Left ventricle myocardium inferior (tissue), 1 donor: ENCODE data around the gene SPTLC1. TPM values are rescaled to one million over a fixed set of nuclear protein-coding genes. Genes with fewer than 3 reads are reported as not detected.
"Not testable (repeated sequence)": the region's sequence is repeated elsewhere in the genome, so short reads cannot be mapped to it uniquely, and the experiment has no call there.

Experiments
- DNase-seq: peaks from one replicate; pipeline ENCODE4 v3.0.0-alpha.2; 2020
- H3K27ac ChIP-seq: fragments of 200-600 bp; replicated peaks from 2 replicates; pipeline ENCODE4 v1.8.0; 2021
- H3K27me3 ChIP-seq: fragments of 200-600 bp; 2 replicates; pipeline ENCODE4 v1.8.0; 2021; ENCODE audit warnings: low read depth
- H3K36me3 ChIP-seq: fragments of 200-600 bp; 2 replicates; pipeline ENCODE4 v1.8.0; 2021
- H3K4me1 ChIP-seq: fragments of 200-600 bp; 2 replicates; pipeline ENCODE4 v1.8.0; 2021
- H3K4me3 ChIP-seq: fragments of 200-600 bp; 2 replicates; pipeline ENCODE4 v1.8.0; 2021; ENCODE audit warnings: mild to moderate bottlenecking, moderate library complexity
- H3K9me3 ChIP-seq: fragments of 200-600 bp; replicated peaks from 2 replicates; pipeline ENCODE4 v1.8.0; 2021
- intact Hi-C: fragments of 100-400 bp; cut with micrococcal nuclease; formaldehyde crosslinking; loops from one replicate; pipeline ENCODE4 v1.11.0; 2022
- total RNA-seq: library from RNA; stranded (reverse); fragmentation: NEBNext Ultra II Directional; extraction: Animal tissue kit (Norgen Biotek cat#: 25700); gene quantifications from one replicate; pipeline ENCODE4 v1.2.1, GENCODE V29; 2021
- TF ChIP-seq, protein P1 (sequence below): fragments of 200-600 bp; IDR thresholded peaks from 2 replicates; pipeline ENCODE4 v1.8.0; 2021; ENCODE audit warnings: antibody characterized with exemption, mild to moderate bottlenecking, borderline replicate concordance
- donor health status: DM: no; HTN: yes; CAD: no; lungs with severe emphysema.

SPTLC1 gene
- total RNA-seq, 1 donor from 2014 or later: 21.9 TPM

DNA sequence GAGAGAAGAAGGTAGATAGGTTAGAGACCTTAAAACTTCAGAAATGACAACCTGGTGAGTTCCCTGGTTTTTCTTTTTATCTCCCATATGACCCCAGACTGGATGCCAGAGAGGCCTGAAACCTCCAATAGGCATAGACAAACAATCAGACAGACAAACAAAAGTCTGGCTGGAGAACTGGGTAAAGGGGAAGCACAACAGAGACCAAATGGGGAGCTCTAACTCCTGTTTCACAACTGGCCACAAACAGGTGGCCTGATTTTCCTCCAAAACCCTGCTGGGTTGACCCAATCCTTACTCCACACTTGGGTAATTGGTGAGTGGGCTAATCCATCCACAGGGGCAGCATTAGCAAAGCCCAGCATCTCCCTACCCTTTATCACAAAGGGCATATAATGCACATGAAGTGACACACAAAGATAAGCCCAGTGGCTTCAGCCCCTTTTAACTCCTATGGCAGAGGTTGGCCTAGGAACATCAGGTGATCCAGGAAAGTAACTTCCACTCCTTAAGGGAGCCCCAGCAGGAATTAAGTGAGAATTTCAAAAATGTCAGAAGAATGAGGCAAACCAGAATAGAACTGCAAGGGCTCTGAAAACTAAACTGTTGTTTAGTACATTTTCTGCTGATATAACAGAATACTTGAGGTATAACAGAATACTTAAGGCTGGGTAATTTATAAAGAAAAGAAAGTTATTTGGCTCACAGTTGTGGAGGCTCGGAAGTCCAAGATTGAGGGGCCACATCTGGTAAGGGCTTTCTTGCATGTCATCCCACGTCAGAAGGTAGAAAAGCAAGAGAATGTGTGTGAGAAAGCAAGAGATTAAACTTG is 104.3 kb downstream of the SPTLC1 start:
- H3K36me3 ChIP-seq: no peaks in the 10 kb centered on the region
- H3K4me1 ChIP-seq: no peaks in the 10 kb centered on the region
- no peak overlapping the region for H3K4me3 ChIP-seq
- intact Hi-C loops: no loop called here
- TF ChIP-seq, protein P1, sequence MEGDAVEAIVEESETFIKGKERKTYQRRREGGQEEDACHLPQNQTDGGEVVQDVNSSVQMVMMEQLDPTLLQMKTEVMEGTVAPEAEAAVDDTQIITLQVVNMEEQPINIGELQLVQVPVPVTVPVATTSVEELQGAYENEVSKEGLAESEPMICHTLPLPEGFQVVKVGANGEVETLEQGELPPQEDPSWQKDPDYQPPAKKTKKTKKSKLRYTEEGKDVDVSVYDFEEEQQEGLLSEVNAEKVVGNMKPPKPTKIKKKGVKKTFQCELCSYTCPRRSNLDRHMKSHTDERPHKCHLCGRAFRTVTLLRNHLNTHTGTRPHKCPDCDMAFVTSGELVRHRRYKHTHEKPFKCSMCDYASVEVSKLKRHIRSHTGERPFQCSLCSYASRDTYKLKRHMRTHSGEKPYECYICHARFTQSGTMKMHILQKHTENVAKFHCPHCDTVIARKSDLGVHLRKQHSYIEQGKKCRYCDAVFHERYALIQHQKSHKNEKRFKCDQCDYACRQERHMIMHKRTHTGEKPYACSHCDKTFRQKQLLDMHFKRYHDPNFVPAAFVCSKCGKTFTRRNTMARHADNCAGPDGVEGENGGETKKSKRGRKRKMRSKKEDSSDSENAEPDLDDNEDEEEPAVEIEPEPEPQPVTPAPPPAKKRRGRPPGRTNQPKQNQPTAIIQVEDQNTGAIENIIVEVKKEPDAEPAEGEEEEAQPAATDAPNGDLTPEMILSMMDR: no peak
- peaks cover 4% of the 10 kb centered on the region for H3K27me3 ChIP-seq
- DNase-seq: no peak
- H3K9me3 ChIP-seq: peaks cover 20% of the 10 kb centered on the region
- no peak overlapping the region for H3K27ac ChIP-seq

DNA sequence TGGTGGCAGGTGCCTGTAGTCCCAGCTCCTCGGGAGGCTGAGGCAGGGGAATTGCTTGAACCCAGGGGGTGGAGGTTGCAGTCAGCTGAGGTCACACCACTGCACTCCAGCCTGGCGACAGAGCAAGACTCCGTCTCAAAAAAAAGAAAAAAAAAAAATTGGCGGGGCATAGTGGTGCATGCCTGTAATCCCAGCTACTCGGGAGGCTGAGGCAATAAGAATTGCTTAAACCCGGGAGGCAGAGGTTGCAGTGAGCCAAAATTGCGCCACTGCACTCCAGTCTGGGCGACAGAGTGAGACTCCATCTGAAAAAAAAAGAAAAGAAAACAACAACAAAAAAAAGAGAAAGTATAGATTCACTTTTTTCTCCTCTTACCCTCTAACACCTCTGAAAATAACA is 105.0 kb downstream of the SPTLC1 start:
- intact Hi-C loops, DNase-seq, H3K4me3 ChIP-seq, H3K27me3 ChIP-seq, H3K27ac ChIP-seq, H3K36me3 ChIP-seq, H3K4me1 ChIP-seq: not testable (repeated sequence)
- H3K9me3 ChIP-seq: peaks cover 14% of the 10 kb centered on the region

DNA sequence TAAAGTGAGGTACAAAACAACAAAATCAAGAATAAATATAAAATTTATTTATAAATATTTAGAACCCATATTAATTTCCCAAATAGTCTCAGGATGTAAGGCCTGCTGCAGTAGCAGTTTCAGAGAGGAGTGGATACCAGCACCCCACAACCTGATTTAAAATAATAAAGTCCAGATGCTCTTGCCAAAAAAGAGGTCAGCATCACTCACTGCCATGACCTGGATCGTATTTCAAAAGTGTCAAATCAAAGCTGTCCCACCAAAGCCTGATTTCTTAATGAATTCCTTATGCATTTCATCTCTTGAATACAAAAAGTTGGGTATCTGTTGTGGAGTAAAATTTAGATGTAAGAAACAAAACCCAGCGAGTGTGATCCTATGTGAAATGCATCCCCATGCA is 107.2 kb downstream of the SPTLC1 start:
- H3K27me3 ChIP-seq: peaks cover 14% of the 10 kb centered on the region
- no peaks in the 10 kb centered on the region for H3K9me3 ChIP-seq
- no peak overlapping the region for H3K4me3 ChIP-seq
- H3K36me3 ChIP-seq: no peaks in the 10 kb centered on the region
- intact Hi-C loops: no loop called here
- H3K27ac ChIP-seq: no peak overlapping the region
- no peak for DNase-seq
- TF ChIP-seq, protein P1: no peak
- H3K4me1 ChIP-seq: no peaks in the 10 kb centered on the region

DNA sequence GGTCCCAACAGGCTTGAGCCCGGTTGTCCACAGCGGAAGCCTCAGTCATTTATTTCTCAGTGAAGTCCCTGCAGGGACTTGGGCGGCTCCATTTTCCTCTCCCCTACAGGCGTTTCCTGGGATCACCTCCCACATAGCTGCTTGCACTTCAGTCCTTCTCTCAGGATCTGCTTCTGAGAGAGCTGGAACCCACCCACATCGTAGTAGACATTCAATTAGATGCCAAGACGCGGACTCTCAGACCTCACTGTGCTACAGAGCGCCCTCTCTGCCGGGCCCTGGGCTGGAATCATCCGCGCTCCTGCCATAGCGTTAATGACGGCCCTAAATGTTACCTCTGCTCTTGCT is 111.2 kb downstream of the SPTLC1 start:
- Histone ChIP-seq H3K27me3 (peaks cover 30% of the 10 kb centered on the region), H3K36me3 (no peaks in the 10 kb centered on the region), H3K4me3 (no peak overlapping the region), H3K9me3 (peaks cover 6% of the 10 kb centered on the region), H3K4me1 (no peaks in the 10 kb centered on the region), H3K27ac (no peak overlapping the region)
- intact Hi-C loops: no loop called here
- TF ChIP-seq, protein P1: no peak
- DNase-seq: no peak

DNA sequence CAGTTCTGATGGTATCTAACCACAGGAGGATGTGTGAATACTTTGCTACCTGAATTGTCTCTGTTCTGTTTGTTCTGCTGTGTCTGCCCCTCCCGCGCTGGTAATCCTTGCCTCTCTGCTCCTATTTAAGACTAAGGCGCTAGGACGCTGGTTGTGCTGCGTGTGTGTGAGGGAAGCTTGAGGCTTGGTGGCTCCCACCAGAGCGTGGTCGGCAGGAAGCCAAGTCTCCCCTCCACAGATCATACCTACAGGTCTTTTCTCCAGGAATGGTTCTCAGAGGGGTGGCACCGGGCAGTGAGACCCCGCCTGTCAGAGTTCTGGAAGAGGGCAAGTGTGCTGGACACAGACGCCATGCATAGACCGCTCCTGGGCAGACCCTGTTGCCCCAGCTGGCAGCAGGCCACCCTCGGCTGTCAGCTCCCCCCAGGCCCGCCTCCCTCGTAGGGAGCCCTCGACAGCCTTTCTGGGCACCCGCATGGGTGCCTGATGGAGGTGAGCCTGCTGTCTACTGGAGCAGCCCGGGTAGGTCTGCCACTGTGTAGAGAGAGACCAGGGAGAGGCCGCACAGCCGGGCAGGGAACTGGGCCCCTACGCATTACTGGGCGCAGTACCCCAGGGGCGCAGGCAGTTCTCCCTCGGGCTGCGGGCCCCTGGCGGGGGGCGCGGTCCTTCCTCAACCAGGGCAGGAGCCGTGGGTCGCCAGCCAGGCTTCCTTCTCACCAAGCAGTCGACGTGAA is 111.7 kb downstream of the SPTLC1 start:
- DNase-seq: no peak
- no peak overlapping the region for H3K4me3 ChIP-seq
- H3K27ac ChIP-seq: no peak overlapping the region
- no peaks in the 10 kb centered on the region for H3K36me3 ChIP-seq
- H3K9me3 ChIP-seq: peaks cover 6% of the 10 kb centered on the region
- intact Hi-C loops: no loop called here
- H3K4me1 ChIP-seq: no peaks in the 10 kb centered on the region
- TF ChIP-seq, protein P1: no peak
- peaks cover 35% of the 10 kb centered on the region for H3K27me3 ChIP-seq

DNA sequence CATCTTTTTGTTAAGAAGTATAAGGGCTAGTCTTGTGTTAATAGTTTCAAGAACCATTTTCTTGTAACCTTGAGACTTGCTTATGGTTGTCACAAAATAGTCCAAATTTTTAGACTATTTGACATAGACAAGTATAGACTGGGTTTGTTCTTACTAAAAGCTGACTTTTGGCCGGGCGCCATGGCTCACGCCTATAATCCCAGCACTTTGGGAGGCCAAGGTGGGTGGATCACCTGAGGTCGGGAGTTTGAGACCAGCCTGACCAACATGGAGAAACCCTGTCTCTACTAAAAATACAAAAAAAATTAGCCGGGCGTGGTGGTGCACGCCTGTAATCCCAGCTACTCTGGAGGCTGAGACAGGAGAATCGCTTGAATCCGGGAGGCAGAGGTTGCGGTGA is 113.3 kb downstream of the SPTLC1 start:
- DNase-seq, H3K27ac ChIP-seq, intact Hi-C loops, H3K4me1 ChIP-seq, H3K9me3 ChIP-seq, H3K4me3 ChIP-seq, H3K36me3 ChIP-seq: not testable (repeated sequence)
- peaks cover 47% of the 10 kb centered on the region for H3K27me3 ChIP-seq
